ENCODE results near the gene HIGD2B. TPM values are rescaled to one million over a fixed set of nuclear protein-coding genes. Genes with fewer than 3 reads are reported as not detected.
"Not testable (repeated sequence)": the region's sequence is repeated elsewhere in the genome, so short reads cannot be mapped to it uniquely, and the experiment has no call there.

HIGD2B gene
- total RNA-seq, result under 1 TPM in 1 of 2 experiments, not detected in 1; 0.62 TPM

- POLR2A ChIA-PET, result interaction anchor here (0.6 to 1.5 kb wide), 6 partner anchors 8 to 310 kb away, joined by 3 to 5 read pairs (median 4); partner anchors contain the start of genes ADPGK and HEXA
- peak within 1 kb of the TSS; percentile 87 for H3K27ac Mint-ChIP-seq
- peaks cover 2% of the 10 kb centered on the region for H3K36me3 Mint-ChIP-seq
- H3K4me3 Mint-ChIP-seq, result peak within 1 kb of the TSS; percentile 92
- no peaks in the 10 kb centered on the region for H3K9me3 Mint-ChIP-seq
- peaks cover 11% of the 10 kb centered on the region for H3K4me1 Mint-ChIP-seq
- ATAC-seq (ENCODE audit: low read depth) (peak; percentile 96), DNase-seq (peak; percentile 92)
- H3K27me3 Mint-ChIP-seq, result peaks cover under 1% of the 10 kb centered on the region
Measured at GRCh38 chr15:72685925-72686794, at the start of gene HIGD2B, which contains the start of gene BBS4. HIGD2B (minus strand) TSS chr15:72686182; CDS start chr15:72676374, 9,808 bp downstream. BBS4 (plus strand) TSS chr15:72686207; CDS start chr15:72686228, 21 bp downstream.

- peaks cover 45% of the 10 kb centered on the region for H3K36me3 Mint-ChIP-seq
- H3K27ac Mint-ChIP-seq, result no peak overlapping the region
- no peak overlapping the region for H3K4me3 Mint-ChIP-seq
- no peaks in the 10 kb centered on the region for H3K27me3 Mint-ChIP-seq
- DNase-seq (no peak), ATAC-seq (ENCODE audit: low read depth) (no peak)
- POLR2A ChIA-PET, result no interaction called here
- peaks cover 14% of the 10 kb centered on the region for H3K4me1 Mint-ChIP-seq
- H3K9me3 Mint-ChIP-seq, result no peaks in the 10 kb centered on the region
Measured at GRCh38 chr15:72735111-72735510, 49.1 kb upstream of the HIGD2B start.

GRCh38 chr15:72733941-72734738 is 48.2 kb upstream of the HIGD2B start:
- H3K27me3 Mint-ChIP-seq, result no peaks in the 10 kb centered on the region
- ATAC-seq (ENCODE audit: low read depth) (no peak), DNase-seq (no peak)
- H3K36me3 Mint-ChIP-seq, result peaks cover 40% of the 10 kb centered on the region
- no peak overlapping the region for H3K27ac Mint-ChIP-seq
- POLR2A ChIA-PET, result no interaction called here
- H3K9me3 Mint-ChIP-seq, result no peaks in the 10 kb centered on the region
- H3K4me1 Mint-ChIP-seq, result peaks cover 6% of the 10 kb centered on the region
- H3K4me3 Mint-ChIP-seq, result no peak overlapping the region

GRCh38 chr15:72732516-72732915 is 46.5 kb upstream of the HIGD2B start:
- Mint-ChIP-seq H3K36me3 (peaks cover 30% of the 10 kb centered on the region), H3K9me3 (no peaks in the 10 kb centered on the region), H3K27me3 (no peaks in the 10 kb centered on the region), H3K27ac (no peak overlapping the region), H3K4me3 (no peak overlapping the region), H3K4me1 (peaks cover 3% of the 10 kb centered on the region)
- no peak for DNase-seq
- ATAC-seq (ENCODE audit: low read depth), result no peak
- POLR2A ChIA-PET, result no interaction called here

GRCh38 chr15:72732086-72732485 is 46.1 kb upstream of the HIGD2B start:
- no peak for DNase-seq
- Mint-ChIP-seq H3K4me1 (peaks cover 3% of the 10 kb centered on the region), H3K9me3 (no peaks in the 10 kb centered on the region), H3K36me3 (peaks cover 28% of the 10 kb centered on the region), H3K4me3 (no peak overlapping the region), H3K27ac (no peak overlapping the region), H3K27me3 (no peaks in the 10 kb centered on the region)
- no peak for ATAC-seq (ENCODE audit: low read depth)
- POLR2A ChIA-PET, result no interaction called here

- no peaks in the 10 kb centered on the region for H3K4me1 Mint-ChIP-seq
- DNase-seq (no peak), ATAC-seq (ENCODE audit: low read depth) (no peak)
- peaks cover 15% of the 10 kb centered on the region for H3K36me3 Mint-ChIP-seq
- H3K4me3 Mint-ChIP-seq, result no peak overlapping the region
- H3K27ac Mint-ChIP-seq, result no peak overlapping the region
- no peaks in the 10 kb centered on the region for H3K9me3 Mint-ChIP-seq
- POLR2A ChIA-PET, result interaction anchor here (0.6 kb wide), 1 partner anchor 379 kb away, joined by 5 read pairs; no protein-coding TSS in a partner anchor
- no peaks in the 10 kb centered on the region for H3K27me3 Mint-ChIP-seq
Measured at GRCh38 chr15:72728821-72729220, 42.8 kb upstream of the HIGD2B start.

- H3K4me3 Mint-ChIP-seq; POLR2A ChIA-PET; H3K4me1 Mint-ChIP-seq; H3K9me3 Mint-ChIP-seq; ATAC-seq (ENCODE audit: low read depth); H3K27me3 Mint-ChIP-seq; H3K27ac Mint-ChIP-seq; DNase-seq: not testable (repeated sequence)
- H3K36me3 Mint-ChIP-seq, result peaks cover 15% of the 10 kb centered on the region
Measured at GRCh38 chr15:72728249-72728648, 42.3 kb upstream of the HIGD2B start.

- H3K4me3 Mint-ChIP-seq, result no peak overlapping the region
- H3K27ac Mint-ChIP-seq, result no peak overlapping the region
- H3K27me3 Mint-ChIP-seq, result no peaks in the 10 kb centered on the region
- no peak for DNase-seq
- no peak for ATAC-seq (ENCODE audit: low read depth)
- H3K4me1 Mint-ChIP-seq, result peaks cover 1% of the 10 kb centered on the region
- no peaks in the 10 kb centered on the region for H3K9me3 Mint-ChIP-seq
- peaks cover 12% of the 10 kb centered on the region for H3K36me3 Mint-ChIP-seq
- POLR2A ChIA-PET, result no interaction called here
Measured at GRCh38 chr15:72727154-72727553, 41.2 kb upstream of the HIGD2B start.

- H3K4me1 Mint-ChIP-seq; ATAC-seq (ENCODE audit: low read depth); H3K9me3 Mint-ChIP-seq; H3K27me3 Mint-ChIP-seq; H3K4me3 Mint-ChIP-seq; POLR2A ChIA-PET; H3K36me3 Mint-ChIP-seq; DNase-seq; H3K27ac Mint-ChIP-seq: not testable (repeated sequence)
Measured at GRCh38 chr15:72725851-72726250, 39.9 kb upstream of the HIGD2B start.

- no peaks in the 10 kb centered on the region for H3K9me3 Mint-ChIP-seq
- DNase-seq, result no peak
- H3K36me3 Mint-ChIP-seq, result peaks cover 7% of the 10 kb centered on the region
- ATAC-seq (ENCODE audit: low read depth), result no peak
- no peaks in the 10 kb centered on the region for H3K27me3 Mint-ChIP-seq
- POLR2A ChIA-PET, result no interaction called here
- H3K4me3 Mint-ChIP-seq, result no peak overlapping the region
- H3K27ac Mint-ChIP-seq, result no peak overlapping the region
- peaks cover 2% of the 10 kb centered on the region for H3K4me1 Mint-ChIP-seq
Measured at GRCh38 chr15:72725446-72725845, 39.5 kb upstream of the HIGD2B start.

GRCh38 chr15:72724028-72724427 is 38.0 kb upstream of the HIGD2B start:
- Mint-ChIP-seq H3K4me3 (no peak overlapping the region), H3K27me3 (no peaks in the 10 kb centered on the region), H3K9me3 (no peaks in the 10 kb centered on the region), H3K27ac (no peak overlapping the region), H3K36me3 (peaks cover 7% of the 10 kb centered on the region), H3K4me1 (peaks cover 2% of the 10 kb centered on the region)
- no peak for ATAC-seq (ENCODE audit: low read depth)
- POLR2A ChIA-PET, result interaction anchor here (1.4 kb wide), 1 partner anchor 16 kb away, joined by 3 read pairs; no protein-coding TSS in a partner anchor
- DNase-seq, result no peak

GRCh38 chr15:72722071-72722696 is 36.2 kb upstream of the HIGD2B start:
- DNase-seq (peak; percentile 66), ATAC-seq (ENCODE audit: low read depth) (no peak)
- H3K4me3 Mint-ChIP-seq, result no peak overlapping the region
- H3K9me3 Mint-ChIP-seq, result no peaks in the 10 kb centered on the region
- H3K27ac Mint-ChIP-seq, result no peak overlapping the region
- H3K36me3 Mint-ChIP-seq, result peaks cover 10% of the 10 kb centered on the region
- POLR2A ChIA-PET, result interaction anchor here (1.3 kb wide), 1 partner anchor 61 kb away, joined by 5 read pairs; the partner anchor contains the start of gene ADPGK
- H3K4me1 Mint-ChIP-seq, result peaks cover 2% of the 10 kb centered on the region
- H3K27me3 Mint-ChIP-seq, result no peaks in the 10 kb centered on the region
